HL-60 (cell line): ENCODE results near the gene CHMP5.

ENCODE experiments used
- GABPA ChIP-seq: IDR thresholded peaks from 2 replicates; pipeline ENCODE4 v1.6.1; 2012; ENCODE audit warnings: low read depth
- POLR2AphosphoS5 ChIP-seq: IDR thresholded peaks from 2 replicates; pipeline ENCODE4 v1.6.1; 2012; ENCODE audit warnings: low read depth
- TF ChIP-seq, protein P1 (sequence below): IDR thresholded peaks from one replicate; pipeline ENCODE4 v1.5.1; 2011; ENCODE audit warnings: low read length, control low read depth, inconsistent platforms; ENCODE audit not compliant: insufficient read depth
- TF ChIP-seq, protein P2 (sequence below): IDR thresholded peaks from 2 replicates; pipeline ENCODE4 v1.6.1; 2012; ENCODE audit warnings: low read depth; ENCODE audit not compliant: insufficient replicate concordance

DNA sequence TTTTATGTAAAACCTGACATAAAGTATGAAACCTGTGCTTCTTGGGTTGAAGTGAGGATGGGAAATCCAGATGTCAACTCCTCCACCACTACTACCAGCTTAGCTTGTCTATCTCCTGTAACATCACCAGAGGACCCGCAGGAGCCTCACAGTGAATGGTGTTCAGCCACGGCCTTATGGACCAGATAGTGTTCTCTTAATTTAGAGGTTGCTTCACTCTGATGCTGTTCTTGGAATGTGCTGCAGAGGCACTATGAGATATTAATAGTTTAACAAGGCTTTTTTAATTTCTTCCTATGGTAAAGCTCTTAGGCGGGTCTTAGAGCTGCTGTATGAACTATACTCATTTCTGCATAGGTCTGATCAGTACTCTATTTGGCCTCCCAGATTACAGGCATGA is 53.4 kb downstream of the CHMP5 start:
- no peak for TF ChIP-seq POLR2AphosphoS5
- TF ChIP-seq, protein P1, sequence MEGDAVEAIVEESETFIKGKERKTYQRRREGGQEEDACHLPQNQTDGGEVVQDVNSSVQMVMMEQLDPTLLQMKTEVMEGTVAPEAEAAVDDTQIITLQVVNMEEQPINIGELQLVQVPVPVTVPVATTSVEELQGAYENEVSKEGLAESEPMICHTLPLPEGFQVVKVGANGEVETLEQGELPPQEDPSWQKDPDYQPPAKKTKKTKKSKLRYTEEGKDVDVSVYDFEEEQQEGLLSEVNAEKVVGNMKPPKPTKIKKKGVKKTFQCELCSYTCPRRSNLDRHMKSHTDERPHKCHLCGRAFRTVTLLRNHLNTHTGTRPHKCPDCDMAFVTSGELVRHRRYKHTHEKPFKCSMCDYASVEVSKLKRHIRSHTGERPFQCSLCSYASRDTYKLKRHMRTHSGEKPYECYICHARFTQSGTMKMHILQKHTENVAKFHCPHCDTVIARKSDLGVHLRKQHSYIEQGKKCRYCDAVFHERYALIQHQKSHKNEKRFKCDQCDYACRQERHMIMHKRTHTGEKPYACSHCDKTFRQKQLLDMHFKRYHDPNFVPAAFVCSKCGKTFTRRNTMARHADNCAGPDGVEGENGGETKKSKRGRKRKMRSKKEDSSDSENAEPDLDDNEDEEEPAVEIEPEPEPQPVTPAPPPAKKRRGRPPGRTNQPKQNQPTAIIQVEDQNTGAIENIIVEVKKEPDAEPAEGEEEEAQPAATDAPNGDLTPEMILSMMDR: no peak
- TF ChIP-seq, protein P2, sequence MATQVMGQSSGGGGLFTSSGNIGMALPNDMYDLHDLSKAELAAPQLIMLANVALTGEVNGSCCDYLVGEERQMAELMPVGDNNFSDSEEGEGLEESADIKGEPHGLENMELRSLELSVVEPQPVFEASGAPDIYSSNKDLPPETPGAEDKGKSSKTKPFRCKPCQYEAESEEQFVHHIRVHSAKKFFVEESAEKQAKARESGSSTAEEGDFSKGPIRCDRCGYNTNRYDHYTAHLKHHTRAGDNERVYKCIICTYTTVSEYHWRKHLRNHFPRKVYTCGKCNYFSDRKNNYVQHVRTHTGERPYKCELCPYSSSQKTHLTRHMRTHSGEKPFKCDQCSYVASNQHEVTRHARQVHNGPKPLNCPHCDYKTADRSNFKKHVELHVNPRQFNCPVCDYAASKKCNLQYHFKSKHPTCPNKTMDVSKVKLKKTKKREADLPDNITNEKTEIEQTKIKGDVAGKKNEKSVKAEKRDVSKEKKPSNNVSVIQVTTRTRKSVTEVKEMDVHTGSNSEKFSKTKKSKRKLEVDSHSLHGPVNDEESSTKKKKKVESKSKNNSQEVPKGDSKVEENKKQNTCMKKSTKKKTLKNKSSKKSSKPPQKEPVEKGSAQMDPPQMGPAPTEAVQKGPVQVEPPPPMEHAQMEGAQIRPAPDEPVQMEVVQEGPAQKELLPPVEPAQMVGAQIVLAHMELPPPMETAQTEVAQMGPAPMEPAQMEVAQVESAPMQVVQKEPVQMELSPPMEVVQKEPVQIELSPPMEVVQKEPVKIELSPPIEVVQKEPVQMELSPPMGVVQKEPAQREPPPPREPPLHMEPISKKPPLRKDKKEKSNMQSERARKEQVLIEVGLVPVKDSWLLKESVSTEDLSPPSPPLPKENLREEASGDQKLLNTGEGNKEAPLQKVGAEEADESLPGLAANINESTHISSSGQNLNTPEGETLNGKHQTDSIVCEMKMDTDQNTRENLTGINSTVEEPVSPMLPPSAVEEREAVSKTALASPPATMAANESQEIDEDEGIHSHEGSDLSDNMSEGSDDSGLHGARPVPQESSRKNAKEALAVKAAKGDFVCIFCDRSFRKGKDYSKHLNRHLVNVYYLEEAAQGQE: no peak
- no peak for TF ChIP-seq GABPA
